Upper lobe of left lung (tissue), 4 donors: ENCODE data around the gene CXCR4.

Source experiments
- EP300 ChIP-seq, 4 donors: sonication (generic); formaldehyde crosslinking; IDR thresholded peaks; one replicate each; pipeline ENCODE4 v1.5.1; 2017; ENCODE audit warnings: antibody characterized with exemption in 4 of 4, control low read depth in 2 of 4
- POLR2A ChIP-seq, 4 donors: fragments of 450-650 bp; IDR thresholded peaks; one replicate each; pipeline ENCODE4 v1.5.1; 2016 to 2017; ENCODE audit warnings: antibody characterized with exemption in 4 of 4, mild to moderate bottlenecking in 2 of 4
- POLR2AphosphoS5 ChIP-seq, 2 donors: sonication (generic); formaldehyde crosslinking; IDR thresholded peaks; one replicate each; pipeline ENCODE4 v1.5.1; 2017; ENCODE audit warnings: antibody characterized with exemption in 2 of 2
- TF ChIP-seq, protein P1 (sequence below), 6 experiments: fragments of 450-650 bp in 4 of 6; fragments of 200-600 bp in 2 of 6; sonication (generic) in 2 of 6; IDR thresholded peaks; one replicate each; pipeline ENCODE4 v1.5.1; 2016 to 2019; ENCODE audit warnings: antibody characterized with exemption in 6 of 6

DNA sequence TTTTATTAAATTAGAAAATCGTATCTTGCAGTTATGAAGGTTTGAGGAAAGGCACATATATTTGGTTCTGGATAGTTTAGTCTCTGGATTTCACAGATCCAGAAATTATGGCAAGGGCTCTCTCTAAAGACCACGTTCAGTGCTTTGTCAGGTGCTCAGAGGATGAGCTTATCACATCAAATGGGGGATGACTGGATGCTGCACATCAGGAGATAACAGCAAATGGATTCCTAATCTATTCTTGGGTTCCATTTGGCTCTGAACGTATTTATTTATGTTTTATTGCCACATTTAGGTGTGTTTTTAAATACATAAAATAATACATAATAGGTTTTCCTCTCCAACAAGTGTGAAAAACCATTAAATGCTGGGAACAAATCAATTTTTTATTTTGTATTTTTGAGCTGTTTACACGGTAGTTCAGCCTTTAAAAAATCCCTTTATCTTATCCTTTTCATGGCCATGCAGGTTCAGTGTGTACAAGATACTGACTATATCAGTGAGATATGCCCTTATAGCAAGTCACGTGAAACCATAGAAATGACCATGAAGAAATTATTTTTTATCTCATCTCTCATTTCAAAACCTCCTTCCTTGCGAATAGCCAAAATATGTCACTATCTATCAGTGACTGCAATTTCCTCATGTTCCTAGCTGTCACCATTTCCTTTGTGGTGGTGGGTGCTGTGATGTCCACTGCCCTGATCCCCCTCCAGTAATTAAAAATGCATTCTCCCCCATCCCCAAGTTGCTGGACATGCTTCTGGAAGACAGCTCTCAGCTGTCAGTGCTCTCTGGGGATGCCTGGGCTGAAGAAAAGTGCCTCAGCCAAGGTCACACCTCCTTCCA is 25.9 kb upstream of the CXCR4 start:
- TF ChIP-seq, protein P1, sequence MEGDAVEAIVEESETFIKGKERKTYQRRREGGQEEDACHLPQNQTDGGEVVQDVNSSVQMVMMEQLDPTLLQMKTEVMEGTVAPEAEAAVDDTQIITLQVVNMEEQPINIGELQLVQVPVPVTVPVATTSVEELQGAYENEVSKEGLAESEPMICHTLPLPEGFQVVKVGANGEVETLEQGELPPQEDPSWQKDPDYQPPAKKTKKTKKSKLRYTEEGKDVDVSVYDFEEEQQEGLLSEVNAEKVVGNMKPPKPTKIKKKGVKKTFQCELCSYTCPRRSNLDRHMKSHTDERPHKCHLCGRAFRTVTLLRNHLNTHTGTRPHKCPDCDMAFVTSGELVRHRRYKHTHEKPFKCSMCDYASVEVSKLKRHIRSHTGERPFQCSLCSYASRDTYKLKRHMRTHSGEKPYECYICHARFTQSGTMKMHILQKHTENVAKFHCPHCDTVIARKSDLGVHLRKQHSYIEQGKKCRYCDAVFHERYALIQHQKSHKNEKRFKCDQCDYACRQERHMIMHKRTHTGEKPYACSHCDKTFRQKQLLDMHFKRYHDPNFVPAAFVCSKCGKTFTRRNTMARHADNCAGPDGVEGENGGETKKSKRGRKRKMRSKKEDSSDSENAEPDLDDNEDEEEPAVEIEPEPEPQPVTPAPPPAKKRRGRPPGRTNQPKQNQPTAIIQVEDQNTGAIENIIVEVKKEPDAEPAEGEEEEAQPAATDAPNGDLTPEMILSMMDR (IDR thresholded peaks at IDR 0.05): no peak
- TF ChIP-seq POLR2A (IDR thresholded peaks at IDR 0.05) (no peak), POLR2AphosphoS5 (IDR thresholded peaks at IDR 0.05) (no peak), EP300 (IDR thresholded peaks at IDR 0.05) (no peak)
